PC-9 (cell line): ENCODE measurements around the gene GALNT2.

Experiments used
- EZH2 ChIP-seq: fragments of 200-600 bp; sonication (generic); IDR thresholded peaks from 2 replicates; pipeline ENCODE4 v1.8.0; 2017; ENCODE audit warnings: antibody characterized with exemption, low read depth
- TF ChIP-seq, protein P1 (sequence below): fragments of 200-600 bp; sonication (generic); conservative IDR thresholded peaks from 2 replicates; pipeline ENCODE4 v1.6.1; 2017; ENCODE audit warnings: mixed run types, antibody characterized with exemption, mild to moderate bottlenecking, moderate library complexity

DNA sequence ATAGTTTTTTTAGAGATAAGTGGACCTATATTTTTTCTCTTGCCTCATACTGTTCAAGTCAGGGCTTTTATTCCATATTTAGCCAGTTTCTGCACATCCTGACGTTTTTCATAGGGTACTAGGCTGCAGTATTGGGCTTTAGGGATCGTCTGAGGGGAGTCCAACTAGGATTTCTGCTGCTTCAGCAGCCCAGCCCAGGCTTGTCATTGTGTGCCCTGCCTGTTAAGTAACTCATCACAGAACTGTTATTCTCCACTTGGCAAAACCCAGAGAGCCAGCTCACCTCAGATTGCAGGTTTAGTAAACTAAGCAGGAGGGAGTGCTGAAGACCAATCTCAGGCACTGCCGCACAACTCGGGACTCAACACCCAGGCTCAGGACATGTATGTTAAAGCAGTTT is 2.8 kb downstream of the GALNT2 start:
- TF ChIP-seq, protein P1, sequence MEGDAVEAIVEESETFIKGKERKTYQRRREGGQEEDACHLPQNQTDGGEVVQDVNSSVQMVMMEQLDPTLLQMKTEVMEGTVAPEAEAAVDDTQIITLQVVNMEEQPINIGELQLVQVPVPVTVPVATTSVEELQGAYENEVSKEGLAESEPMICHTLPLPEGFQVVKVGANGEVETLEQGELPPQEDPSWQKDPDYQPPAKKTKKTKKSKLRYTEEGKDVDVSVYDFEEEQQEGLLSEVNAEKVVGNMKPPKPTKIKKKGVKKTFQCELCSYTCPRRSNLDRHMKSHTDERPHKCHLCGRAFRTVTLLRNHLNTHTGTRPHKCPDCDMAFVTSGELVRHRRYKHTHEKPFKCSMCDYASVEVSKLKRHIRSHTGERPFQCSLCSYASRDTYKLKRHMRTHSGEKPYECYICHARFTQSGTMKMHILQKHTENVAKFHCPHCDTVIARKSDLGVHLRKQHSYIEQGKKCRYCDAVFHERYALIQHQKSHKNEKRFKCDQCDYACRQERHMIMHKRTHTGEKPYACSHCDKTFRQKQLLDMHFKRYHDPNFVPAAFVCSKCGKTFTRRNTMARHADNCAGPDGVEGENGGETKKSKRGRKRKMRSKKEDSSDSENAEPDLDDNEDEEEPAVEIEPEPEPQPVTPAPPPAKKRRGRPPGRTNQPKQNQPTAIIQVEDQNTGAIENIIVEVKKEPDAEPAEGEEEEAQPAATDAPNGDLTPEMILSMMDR = no peak
- TF ChIP-seq EZH2 = no peak
